HG03064 (cell line): Measurements from ENCODE around the gene CD244.

Source experiments
- ATAC-seq: cut with Tn5 transposase; IDR thresholded peaks from one replicate; pipeline ENCODE4 v1.9.1; 2021; ENCODE audit warnings: low read depth; ENCODE audit not compliant: unreplicated experiment

The CD244 gene

GRCh38 chr1:160850993-160851392 lies 11.7 kb downstream of the CD244 start:
- ATAC-seq = no peak

DNA sequence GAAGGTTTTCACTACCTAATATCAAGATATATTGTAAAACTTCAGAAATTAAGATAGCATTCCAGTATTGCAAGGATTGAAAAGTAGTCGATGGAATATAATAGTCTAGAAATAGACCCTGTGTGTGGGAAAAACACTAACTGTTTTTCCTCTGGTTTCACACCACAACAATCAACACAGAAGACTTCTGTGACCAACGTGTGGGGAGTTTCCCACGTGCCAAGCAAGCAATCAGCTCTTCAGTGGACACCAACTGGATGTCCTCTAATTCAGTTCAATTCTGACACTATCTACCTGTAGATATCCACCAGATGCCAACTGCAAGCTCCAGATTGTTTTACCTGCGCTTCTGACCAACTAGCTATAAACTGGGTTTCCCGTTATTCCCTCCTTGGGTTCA lies 12.1 kb downstream of the CD244 start:
- ATAC-seq = no peak

- ATAC-seq = no peak
Observed at GRCh38 chr1:160846281-160846680, 16.4 kb downstream of the CD244 start.

DNA sequence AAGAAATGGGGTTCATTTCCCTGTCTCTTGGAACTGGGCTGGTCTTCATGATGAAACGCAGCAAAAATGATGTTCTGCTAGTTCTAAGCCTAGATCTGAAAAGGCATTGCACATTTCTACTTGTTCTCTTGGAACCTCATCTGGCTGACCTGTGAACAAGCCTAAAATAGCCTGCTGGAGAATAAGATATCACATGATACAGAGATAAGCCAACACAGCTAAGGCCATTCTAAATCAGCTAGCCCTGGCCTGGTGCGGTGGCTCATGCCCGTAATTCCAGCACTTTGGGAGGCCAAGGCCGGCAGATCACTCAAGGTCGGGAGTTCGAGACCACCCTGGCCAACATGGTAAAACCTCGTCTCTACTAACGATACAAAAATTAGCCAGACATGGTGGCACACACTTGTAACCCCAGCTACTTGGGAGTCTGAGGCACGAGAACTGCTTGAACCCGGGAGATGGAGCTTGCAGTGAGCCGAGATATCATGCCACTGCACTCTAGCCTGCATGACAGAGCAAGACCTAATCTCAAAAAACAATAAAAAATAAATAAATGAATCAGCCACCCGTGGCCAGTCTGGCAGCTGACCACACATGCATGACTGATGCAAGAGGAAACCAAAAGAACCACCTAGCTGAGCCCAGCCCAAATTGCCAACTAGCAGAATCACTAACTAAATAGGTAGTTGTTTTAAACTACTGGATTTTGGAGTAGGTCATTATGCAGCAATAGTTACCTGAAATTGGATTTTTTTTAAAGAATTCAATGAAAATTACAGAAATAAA lies 18.0 kb downstream of the CD244 start:
- no peak for ATAC-seq

- ATAC-seq = no peak
Observed at GRCh38 chr1:160841079-160841478, 21.6 kb downstream of the CD244 start.

DNA sequence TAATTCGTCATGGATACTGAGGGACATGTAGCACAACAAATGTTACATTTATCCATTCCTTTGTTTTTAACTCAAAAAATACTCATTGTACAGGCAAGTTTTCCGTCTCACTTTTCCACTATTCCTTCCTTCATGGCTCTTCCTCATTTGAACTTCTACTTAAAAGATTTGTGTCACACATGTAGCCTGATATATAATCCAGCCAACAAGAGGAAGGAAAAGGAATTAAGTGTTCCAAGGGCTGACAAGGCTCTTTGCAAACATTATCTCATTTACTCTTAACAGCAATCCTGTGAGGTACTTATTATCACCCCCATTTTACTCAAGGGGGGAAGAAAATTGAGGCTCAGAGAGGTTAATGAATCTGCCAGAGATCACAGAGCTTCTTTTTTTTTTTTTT lies 22.9 kb downstream of the CD244 start:
- ATAC-seq = no peak

- no peak for ATAC-seq
Observed at GRCh38 chr1:160838888-160839287, 23.8 kb downstream of the CD244 start.

- peak; percentile 57 for ATAC-seq
Observed at GRCh38 chr1:160837558-160838205, 25.0 kb downstream of the CD244 start.

DNA sequence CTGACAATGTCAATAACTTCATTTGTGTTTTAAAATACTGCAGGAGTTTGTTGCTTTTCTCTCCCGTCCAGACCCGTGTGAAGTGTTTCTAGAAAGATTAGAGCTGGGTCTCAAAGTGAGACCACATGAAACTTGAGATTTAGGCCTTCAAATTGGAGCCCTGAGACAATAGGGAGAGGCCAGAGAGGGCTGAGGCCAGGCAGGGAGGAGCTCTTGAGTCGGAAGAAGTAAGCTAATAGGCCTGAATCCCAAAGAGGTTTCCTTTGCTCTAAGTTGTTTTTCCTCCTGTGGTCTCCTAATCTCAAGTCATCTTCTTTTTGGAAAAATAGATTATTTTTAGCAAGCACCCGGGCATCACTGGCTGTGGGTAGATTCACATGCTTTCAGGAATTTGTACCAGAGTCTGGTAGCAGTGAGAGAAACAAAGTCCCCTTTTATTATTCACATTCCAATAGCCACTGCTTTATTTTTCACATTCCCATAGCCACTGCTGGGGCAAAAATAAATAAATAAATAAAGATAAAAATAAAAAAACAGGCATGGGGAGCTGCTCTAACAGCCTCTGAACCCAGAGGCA lies 25.6 kb downstream of the CD244 start:
- no peak for ATAC-seq

- no peak for ATAC-seq
Observed at GRCh38 chr1:160836561-160836960, 26.1 kb downstream of the CD244 start.

DNA sequence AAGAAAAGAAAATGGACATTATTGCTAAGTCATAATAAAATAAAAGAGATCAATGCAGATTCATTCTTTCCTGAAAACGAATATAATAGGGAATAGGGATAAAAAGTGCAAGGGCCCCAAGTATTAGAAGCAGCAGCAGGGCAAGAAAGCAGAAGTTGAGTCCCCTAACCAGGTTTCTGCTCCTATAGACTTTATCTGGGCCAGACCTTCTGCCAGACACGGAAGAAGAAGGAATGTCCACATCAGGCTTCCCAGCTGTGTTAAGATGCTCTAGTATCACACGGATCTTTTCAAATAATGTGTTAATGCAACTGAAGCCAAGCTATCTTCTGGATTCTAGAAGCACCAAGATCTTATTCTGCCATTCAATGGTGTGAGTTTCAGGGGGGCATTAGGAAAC lies 26.9 kb downstream of the CD244 start:
- no peak for ATAC-seq

- no peak for ATAC-seq
Observed at GRCh38 chr1:160834945-160835565, 27.6 kb downstream of the CD244 start.

DNA sequence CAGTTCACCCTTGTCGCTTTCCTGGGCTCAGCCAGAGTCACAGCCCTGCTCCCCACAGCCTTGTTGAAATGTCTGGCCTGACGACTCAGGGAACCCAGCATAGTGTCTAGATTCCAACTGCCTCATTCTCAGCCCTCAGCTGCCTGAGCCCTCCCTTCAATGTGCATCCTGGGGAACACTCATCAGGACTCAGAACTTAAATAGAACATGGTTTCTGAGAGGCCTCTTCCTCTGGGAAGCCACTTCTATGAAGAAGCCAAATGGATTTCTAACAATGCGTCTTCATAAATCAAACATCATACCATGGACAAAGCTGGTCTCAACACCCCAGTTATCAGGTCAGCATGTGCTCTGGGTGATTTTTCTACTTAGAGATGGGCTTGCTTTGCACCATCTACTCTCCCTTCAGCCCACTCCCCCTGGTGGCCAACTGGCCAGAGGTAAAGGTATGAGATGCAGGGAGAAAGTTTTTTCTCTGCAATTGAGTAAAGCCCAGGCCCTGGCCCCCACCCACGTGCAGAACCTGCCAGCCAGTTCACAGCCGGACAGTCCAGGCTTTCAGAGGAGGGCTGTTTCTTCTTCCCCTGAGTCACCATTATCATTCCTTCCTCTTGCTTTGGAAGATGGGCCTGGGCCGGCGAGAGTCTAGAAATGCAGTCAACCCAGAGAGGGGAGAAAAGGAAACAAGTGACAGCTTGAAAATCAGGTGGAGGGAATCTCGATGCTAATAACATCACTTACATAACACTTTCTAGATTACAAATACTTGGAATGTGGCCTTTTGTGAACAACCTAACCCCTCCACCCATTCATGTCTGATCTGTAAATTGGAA lies 32.1 kb downstream of the CD244 start:
- ATAC-seq = no peak

GRCh38 chr1:160829766-160830165 lies 32.9 kb downstream of the CD244 start:
- ATAC-seq = no peak

DNA sequence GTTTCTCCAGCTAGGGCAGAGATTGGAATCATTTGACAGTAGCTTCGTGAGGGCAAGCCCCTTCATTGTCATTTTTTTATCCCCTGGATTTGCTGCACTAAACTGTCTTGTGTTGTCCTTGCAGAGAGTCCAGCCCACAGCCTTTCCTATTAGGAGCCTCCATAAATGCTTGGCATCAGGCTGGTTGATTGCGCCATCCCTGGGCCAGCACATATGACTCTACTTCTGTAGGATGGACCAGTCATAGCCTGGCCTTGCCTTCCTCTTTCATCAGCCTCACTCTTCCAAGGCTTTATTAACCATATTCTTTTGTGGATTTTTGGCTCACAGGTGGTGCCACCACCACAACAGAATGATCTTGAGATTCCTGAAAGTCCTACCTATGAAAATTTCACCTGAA lies 35.3 kb downstream of the CD244 start:
- ATAC-seq = no peak

DNA sequence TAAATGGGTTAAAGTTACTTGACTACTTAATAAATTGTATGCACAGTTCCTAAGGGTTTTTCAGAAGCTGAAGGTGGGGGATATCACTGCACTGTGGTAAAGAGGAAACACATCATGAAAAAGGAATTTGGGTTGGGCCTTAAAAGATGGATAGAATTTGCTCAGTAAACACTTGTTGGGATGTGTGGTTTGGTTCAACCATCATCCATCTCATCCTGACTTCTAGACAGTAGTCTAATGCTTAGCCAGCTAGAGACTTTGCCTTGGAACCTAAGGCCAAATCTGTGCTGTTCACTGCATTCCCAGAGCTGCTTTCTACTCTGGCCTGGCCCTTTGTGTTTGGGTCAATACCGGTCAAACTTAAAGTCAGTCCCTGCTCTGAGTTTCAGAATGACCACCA lies 36.1 kb downstream of the CD244 start:
- no peak for ATAC-seq

DNA sequence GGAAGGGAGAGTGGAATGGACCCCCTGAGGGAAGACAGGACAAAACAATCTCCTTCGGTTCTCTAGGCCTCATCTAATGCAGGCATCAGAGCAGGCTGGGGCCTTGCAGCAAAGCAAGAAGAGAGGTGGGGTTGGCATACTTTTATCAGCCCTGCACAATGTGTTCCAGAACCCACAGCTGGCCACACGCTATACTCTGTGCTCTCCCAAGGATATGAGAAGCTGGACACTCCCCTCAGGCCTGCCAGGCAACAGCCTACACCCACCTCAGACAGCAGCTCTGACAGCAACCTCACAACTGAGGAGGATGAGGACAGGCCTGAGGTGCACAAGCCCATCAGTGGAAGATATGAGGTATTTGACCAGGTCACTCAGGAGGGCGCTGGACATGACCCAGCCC lies 39.4 kb downstream of the CD244 start:
- no peak for ATAC-seq

DNA sequence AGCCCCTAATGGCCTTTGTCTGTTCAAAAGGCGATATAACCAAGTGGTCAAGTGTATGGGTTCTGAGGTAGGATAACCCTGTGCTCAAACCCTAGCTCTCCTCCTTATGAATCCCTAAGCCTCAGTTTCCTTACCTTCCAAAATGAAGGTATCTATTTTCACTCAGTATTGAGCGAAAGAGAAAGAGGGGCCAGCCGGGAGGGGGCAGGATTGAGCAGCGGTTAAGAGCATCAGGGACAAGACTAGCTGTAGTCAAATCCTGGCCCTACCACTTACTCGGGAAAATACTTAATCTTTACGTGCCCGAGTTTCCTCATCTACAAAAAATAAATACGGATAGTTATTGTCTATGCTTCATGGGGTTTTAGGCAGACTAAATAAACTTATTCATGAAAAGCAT lies 41.1 kb downstream of the CD244 start:
- ATAC-seq = no peak

GRCh38 chr1:160819186-160819585 lies 43.5 kb downstream of the CD244 start:
- ATAC-seq = no peak

- no peak for ATAC-seq
Observed at GRCh38 chr1:160818207-160818937, 44.3 kb downstream of the CD244 start.
